GDM1 (cell line): ENCODE data around the gene SPON1.

Experiments
- DNase-seq: peaks from one replicate; lab custom pipeline; 2025; lab: John Stamatoyannopoulos, UW

Gene SPON1

DNA sequence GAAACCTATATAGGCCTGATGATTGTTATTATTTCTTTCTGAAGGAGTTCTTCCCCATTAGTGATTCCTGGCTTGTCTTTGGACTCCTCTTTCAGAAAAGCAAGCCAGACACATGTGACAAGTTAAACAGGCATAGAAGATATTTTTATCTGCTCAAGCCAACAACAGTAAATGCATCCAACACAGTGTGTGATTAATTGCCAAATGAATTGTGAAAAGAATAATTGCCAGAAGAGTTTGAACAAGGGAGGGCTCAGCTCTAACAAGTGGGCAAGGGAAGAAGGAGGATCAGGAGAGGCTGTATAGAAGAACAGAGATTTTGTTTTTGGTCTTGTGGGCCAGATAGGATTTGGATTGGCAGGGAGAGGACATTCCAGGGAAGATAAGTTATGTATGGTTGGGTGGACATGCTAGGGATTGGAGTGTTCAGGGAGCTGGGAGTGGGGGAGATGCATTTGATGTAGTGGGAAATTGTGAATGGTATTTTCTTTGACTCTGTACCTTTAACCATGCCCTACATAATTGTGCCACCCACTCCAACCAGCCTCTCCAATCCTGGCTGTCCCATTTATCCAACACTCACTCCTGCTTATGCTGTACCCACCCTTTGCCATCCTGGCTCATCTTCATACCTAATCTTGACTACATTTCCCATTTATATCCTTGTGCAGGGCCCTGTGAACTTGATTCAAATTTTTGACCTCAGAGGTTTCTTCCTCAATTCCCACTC is 223.7 kb downstream of the SPON1 start:
- DNase-seq: no peak

DNA sequence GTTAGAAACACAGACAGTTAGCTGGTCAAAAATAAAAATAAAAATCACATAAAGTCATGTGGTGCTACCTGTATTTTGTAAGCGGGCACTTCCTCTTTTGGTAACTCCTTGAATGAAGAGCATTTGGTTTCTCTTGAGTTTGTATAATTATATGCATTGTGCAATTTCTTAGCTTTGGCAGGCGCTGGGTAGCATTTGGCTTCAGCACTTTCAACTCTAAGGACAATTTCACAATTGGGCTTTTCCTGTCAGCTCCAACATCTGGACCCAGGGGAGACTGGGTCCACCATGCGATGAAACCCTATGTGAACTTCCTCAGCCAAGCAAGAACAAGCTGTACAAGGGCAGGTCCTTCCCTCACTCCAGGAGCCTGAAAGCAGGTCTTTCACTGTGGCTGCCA is 227.4 kb downstream of the SPON1 start:
- DNase-seq: no peak

DNA sequence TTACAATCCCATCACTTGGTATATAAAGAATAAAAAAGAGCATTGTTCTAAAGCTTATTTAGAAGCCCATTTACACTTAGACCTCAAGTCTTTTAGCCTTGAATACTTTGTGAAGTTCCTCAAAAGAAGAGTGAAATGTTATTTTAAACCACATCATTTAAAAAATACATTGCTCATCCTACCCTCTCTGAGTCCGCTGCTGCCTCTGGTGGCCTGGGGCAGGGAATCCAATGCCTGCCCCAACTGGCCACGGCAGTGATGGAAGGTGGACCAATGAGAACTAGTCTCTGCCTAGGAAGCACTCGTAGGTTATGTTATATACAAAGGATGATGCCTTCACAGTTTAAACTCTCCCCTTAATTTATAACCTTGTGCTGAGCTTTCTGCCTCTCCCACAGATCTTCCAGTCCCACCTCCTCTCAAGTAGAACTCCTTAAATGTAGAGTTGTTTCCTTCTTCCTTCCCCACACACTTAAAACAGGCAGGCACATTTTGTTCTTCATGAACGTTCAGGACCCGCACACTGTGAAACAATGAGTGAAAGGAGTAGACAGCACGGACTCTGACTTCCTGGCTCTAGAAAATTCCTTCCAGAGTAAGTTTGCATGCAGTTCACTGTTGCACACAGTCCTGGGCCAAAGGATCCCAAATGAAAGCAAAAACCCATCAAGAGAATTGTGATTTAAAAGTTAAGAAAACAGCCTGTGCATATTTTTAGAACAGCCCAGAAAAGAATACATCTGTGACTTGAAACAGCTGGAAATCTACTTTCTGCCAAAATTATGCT is 228.7 kb downstream of the SPON1 start:
- no peak for DNase-seq

DNA sequence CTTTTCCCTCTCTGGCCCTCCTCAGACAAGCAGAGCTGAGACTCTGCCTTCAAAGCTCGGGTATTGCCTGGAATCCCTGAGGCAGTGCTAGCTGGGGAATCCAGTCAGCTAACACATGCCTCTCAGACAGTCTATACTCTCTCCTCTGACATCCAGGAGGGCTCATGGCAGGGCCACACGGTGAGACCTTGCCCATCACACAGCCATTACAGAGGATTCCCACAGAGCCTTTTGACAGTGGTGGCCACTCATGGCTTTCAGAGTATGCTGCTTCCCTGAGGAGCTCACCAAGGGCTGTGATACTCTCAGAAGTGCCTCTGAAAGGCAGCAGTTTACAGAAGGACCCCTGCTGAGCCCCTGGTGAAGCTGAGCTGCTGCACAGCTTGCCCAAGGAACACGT is 231.1 kb downstream of the SPON1 start:
- no peak for DNase-seq

DNA sequence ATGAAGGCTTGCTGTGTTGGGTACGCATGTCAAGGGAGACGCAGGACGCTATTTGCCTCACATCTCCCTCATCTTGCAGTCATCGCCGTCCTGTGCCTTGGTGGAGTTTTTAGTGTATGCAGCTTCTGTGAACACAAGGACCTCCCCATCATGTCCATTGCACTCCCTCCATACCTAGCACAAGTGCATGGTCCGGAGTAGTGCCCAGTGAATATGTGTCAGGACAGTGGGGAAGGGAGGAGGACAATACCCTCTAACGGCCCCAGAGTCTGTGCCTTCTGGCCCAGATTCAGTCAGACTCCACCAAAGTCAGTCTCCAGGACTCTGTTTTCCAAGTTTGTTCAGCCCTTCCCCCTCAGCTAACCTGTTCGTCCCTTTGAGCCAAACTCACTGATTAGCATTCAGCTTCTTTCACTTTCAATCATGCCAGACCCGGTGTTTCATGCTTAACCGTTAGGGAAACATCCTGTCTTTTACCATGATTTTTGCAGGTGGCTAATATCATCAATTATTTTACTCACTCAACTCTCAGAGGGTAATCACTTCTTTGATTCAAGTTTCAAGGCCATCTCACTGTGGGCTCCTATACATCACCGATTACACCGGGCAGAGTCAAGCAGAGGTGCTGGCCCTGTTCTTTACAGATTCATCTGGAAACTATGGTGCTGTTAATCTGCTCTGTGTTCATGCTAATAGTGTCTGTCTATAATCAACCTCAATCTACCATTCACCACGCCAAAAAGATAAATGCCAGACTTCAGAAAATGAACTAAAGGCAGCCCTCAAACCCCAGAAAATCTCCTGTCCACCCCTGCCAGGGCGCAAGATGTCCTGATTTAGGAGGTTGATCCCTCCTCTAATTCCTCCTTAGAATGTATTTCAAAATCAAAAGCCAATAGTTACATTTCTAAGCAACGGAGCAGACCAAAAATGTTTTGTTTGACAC is 240.0 kb downstream of the SPON1 start:
- DNase-seq: no peak

DNA sequence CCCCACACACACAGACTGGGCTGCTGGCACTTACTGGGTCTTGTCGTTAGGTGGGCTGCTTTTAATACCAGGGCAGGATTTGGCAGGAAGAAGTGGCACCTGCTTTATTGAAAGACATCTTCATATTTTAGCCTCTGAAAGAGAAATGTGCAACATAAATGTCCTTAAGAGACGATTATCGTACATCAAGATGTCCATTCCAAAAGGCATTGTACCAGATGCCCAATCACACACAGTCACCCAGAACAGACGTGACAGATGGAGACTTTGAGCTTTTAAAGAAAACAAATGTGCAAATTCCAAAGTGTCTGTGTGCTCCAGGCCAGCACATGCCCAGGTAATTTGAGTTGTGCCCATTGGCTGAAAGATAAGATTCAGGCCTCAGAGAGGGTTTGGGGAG is 240.8 kb downstream of the SPON1 start:
- no peak for DNase-seq

DNA sequence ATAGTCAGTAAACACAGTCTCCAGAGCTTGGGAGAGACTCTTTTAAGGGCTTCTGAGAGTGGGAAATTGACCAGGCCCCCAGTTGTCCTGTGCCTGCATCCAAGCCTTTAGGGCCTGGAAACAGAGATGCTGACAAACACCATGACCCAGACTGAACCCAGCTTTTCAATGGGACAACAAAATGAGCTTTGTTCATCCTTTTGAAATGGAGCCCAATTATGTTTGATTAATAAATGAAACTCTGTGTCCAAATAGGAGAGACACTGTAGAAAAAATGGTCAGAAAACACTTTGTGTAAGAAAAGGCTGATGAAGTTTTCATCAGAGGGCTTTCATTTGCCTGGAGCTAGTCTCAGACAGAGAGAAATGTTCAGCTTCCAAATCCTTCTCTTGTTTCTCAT is 250.5 kb downstream of the SPON1 start:
- no peak for DNase-seq

DNA sequence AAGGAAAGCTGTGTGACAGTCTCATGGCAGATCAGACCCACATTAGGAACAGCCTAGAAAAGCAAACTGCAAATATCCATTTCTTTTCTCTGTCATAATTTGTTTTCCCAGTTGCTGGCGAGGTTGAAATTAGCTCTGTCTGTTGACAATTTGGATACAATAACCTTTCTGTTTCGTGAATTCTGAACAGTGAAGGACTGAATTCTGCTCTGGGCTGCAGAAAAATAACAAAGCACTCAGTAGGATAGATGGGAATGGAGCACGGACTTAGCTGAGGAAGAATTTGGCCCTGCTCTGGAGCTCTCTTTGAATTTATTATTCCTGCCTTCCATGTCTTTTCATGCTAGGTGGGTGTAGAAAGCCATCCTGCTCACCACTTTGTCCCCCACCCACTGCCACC is 256.2 kb downstream of the SPON1 start:
- no peak for DNase-seq

DNA sequence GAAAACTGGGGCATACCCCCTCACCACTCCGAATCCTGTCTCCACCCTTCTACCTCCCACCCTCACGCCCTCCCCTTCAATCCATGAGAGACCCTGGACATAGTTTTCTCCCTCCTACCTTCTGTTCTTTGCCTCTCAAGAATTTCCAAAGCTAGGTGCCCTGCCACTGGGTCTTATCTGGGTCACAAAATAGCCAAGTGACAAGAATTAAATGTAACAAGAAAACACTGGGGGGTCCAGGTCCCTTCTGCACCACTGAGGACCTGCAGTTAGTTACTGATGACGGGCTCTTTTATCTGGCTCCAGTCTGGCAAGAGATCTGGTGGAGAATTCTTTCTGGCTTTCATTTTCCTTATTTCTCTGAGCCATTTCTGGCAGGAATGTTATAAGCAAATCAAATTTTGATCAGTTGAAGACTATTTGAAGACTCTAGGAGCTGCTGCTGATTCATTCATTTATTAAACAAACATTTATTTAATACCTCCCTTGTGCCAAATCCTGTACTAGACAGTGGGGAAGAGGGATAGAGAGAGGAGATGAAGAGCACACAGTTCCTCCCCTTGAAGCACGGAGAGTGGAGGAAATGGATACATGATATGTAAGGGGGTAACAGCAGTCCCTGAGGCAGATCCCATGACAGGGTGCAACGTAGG is 261.2 kb downstream of the SPON1 start:
- DNase-seq: no peak

DNA sequence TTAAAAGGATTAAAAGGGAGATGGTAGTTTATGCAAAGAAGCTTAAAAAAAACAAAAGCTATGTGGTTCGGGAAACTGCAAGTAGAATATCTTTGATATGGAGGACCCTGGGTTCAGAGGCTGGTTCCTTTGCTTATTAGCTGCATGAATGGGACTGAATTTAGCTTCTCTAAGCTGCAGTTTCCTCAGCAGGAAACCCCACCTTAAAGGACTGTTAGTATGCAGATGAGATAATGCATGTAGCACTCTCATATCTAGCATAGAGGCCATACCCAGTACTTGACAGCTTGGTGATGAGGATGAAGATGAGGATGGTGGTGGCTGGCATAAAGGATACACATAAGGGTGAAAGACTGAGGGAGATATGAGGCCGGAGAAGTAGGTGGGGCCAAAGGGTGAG is 261.9 kb downstream of the SPON1 start:
- no peak for DNase-seq

DNA sequence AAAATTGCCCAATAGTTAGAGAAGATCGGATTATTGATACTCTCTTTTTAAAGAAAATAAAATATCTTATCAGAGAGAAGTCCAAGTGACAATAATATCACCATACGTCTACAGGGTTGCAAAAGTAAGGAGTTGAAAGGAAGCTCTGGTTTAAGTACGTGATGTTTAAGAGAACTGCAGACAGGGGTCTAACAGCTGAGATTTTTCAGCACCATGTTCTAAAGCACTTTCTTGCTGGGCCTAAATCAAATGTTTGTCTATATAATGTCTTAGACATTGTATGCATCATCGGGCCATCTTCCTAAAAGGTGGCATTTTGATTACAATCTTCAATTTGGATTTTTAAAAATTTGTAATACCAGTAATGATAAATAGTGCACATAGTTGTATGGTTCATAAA is 263.1 kb downstream of the SPON1 start:
- DNase-seq: no peak

DNA sequence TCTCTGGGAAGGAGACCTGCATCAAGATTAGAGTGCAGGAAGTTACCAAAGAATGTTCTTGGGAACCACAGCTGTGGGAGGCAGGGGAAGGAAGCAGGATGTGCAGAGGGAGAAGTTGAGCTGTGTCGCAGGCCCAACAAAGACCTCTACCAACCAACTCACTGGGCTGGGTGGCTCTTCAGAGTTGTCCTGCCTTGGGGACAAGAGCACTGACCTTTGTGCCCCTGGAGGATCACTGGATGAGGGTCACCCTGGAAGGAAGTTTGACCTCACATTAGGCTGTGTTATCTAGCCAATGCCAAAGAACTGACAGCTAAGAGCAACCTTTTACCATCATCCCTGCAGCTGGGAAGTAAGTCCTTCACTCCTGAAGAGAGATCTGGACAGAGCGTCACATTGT is 265.8 kb downstream of the SPON1 start:
- no peak for DNase-seq

DNA sequence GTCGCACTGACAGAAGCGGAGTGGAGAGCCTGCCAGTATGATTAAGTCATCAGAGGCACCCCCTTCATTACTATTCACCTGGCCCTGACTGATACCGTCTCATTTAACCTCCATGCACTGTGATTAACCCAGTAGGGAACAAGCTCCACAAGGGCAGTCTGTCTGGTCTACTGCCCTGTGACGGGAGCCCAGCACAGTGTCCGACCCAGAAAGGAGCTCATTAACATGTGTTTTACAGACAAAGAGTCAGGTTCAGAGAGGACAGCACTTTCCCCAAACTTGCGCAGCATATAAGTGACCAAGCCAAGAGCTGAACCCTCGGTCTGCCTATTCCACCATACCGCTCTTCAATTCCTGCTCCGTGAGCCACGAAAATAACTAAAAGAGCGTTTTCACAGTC is 266.9 kb downstream of the SPON1 start:
- no peak for DNase-seq

DNA sequence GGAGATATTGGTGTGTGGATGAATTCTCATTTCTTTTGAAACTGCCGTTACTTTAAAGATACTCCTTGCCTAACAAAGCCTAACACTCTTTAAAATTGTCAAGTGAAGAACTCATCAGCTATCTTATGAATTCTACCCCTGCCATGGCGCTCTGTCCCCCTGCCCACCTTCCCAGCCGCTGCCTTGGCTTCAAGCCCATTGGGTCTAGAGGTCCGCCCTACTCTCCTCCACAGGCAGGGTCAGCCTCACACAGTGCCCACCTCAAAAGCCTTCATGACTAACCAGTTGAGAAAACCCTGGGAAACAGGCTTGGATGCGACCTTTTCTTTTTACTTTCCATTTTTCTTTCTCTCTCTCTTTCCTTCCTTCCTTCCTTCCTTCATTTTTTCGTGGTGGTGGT is 267.9 kb downstream of the SPON1 start:
- no peak for DNase-seq

DNA sequence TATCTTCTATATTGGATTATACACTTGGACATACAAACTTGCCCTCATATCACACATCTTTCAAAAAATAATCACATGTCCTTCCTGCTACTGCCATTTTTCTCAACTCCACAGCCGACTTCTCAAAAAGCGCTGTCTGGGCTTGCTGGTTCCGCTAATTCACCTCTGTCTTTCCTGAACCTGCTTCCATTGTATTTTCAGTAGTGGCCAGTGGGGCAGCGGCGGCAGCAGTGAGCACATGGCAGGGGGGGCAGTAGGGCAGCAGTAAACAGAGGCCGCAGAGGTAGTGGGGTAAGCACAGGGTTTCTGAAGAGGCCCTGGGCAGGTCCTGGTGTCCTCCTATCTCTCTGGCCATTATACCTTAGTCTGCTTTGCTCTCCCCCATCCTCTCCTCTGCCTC is 270.1 kb downstream of the SPON1 start:
- DNase-seq: no peak

DNA sequence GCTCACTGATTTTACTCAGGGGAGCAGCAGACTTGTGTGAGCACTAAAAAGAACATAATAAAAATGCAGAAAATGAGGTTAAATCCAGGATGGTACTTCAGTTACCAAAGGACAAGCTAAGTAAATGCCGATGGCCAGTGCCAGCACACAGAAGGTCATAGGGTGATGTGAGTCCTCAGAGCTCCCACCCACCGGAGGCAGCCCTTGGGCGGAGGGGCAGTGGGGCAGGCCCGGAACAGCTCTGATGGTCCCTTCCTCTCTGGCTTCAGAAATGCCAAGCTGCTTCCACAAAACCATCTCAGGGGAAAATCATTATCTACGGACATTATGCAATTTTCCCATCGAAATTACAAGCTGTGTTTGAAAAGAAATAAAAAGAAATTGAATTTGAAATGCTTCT is 271.9 kb downstream of the SPON1 start:
- DNase-seq: no peak

DNA sequence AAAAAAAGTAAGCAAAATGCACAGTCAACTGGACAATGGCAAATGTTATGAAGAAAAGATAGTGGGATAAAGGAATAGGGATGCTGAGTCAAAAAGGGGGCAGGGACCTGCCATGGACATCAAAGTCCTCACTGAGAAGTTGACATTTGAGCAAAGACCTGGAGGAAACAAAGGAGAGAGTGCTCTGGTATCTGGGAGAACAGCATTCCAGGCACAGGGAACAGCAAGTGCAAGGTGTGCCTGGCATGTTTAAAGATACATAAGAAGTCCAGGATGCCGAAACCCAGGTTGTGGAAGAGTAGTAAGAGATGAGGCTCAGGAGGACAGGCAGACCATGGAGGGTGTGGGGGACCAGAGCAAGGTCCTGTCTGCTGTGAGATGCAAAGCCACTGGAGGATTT is 273.2 kb downstream of the SPON1 start:
- DNase-seq: no peak

DNA sequence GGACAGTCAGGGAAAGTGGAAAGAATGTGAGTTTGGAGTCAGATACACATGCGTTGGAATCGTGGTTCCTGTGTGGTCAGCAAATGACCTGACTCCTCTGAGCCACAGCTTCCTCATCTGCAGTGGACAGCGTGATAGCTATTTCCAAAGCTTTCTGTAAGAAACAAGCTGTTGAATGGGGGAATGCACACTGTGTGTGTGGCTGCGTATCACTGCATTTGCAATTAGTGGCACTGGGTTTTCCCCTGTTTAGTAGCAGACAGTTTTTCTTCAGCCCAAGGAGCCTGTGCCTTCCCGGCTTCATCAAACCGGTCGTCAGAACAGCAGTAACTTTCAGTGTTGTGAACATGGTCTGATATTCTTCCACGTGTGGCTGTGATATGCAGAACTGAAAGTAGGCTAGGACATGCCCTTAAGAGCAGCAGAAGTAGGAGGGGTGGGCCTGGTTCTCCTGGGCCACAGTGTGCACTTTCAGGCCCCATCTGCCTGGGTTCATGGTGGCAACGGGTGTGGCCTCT is 275.0 kb downstream of the SPON1 start:
- DNase-seq: no peak

DNA sequence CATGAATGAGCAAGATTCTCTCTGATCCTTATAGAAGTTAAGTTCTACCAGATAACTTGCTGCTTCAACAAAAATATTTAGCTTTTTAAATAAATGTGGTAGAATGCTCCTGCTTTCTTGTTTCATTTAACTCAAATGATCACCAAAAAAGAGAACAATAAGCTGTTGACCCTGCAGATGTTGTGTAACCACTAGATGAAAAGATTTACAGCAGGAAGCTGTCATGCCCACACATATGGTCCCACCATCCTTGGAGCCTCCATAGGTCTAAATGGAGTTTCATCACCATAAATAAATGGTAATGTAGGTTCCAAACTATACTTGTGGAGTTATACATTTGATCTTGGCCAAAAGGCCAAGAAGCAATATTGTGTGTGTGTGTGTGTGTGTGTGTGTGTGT is 277.7 kb downstream of the SPON1 start:
- no peak for DNase-seq

DNA sequence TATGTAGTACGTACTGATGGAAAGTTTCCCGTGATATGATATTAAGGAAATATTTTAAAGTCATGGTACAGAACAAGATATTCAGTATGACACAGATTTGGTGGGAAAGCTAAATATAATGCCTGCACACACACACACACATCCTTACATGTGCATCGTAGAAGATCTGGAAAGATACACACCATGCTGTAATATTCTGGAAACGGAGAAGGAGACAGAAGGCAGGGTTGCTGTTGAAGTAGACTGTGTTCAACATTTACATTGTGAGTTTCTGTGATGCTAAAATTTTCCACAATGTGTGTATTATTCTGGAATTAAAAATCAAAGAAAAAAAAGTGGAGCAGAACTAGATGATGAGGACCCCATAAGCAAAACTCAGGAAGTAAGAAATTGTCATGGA is 278.4 kb downstream of the SPON1 start:
- no peak for DNase-seq

DNA sequence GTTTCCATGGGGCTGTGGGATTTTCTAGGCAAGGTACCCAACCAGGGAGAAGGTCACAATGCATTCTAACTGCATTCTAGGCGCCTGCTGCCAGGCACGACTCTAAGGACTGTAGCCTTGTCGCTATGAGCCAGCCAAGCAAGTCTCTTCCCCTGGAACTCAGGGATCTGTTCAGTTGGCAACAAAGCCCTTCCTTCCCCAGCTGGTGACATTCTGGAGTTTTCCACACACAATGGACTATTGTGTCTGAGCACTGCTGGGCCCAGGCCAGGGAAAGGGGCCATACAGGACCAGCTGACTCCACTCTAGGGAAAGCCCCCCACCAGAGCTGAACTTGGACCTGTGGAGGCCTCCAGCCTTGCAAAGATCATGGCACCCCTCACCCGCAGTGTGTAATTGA is 279.7 kb downstream of the SPON1 start:
- no peak for DNase-seq

DNA sequence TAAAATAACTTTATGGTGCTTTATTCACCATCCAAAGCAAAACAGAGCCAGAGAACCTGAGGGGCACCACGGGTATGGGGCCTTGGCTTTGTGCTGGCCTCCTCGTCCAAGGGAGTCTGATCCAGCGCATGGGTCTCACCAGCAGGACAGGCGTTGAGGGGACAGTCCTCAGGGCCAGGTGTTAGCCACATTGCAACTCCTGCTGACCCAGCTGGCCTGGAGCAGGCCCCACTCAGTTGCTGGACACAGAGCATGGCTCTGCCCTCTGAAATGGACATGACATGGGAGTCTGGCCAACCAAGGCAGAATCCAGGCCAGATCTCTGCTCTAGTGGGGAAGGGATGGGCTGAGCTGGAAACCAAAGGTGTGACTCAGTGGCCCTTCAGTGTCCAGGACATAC is 280.2 kb downstream of the SPON1 start:
- no peak for DNase-seq
